Bronchial epithelial cell (primary cell): ENCODE measurements around the gene SNRNP40. TPM values are rescaled to one million over a fixed set of nuclear protein-coding genes. Genes with fewer than 3 reads are reported as not detected.

Source experiments
- DNase-seq: peaks from one replicate; pipeline ENCODE4 v3.0.0-alpha.2; 2010; ENCODE audit warnings: low read depth
- FAIRE-seq: peaks from 2 replicates; lab custom pipeline; 2011; peaks lifted over from hg19 to GRCh38; lab: Jason Lieb, UNC
- H3K27me3 ChIP-seq: 2 replicates; pipeline ENCODE4 v1.5.1; 2011; ENCODE audit warnings: low read length; ENCODE audit not compliant: control insufficient read depth, insufficient read depth
- H3K36me3 ChIP-seq: 2 replicates; pipeline ENCODE4 v1.5.1; 2011; ENCODE audit warnings: low read length; ENCODE audit not compliant: control insufficient read depth, insufficient read depth
- H3K4me3 ChIP-seq: 2 replicates; pipeline ENCODE4 v1.5.1; 2011; ENCODE audit warnings: mild to moderate bottlenecking, low read depth, low read length, control low read depth
- total RNA-seq: library from RNA; depleted of rRNA; stranded (reverse); fragments of >200 nt; gene quantifications from 2 replicates; pipeline ENCODE4 v1.2.1, GENCODE V29; 2014
- TF ChIP-seq, protein P1 (sequence below): IDR thresholded peaks from 2 replicates; pipeline ENCODE4 v1.5.1; 2011; ENCODE audit warnings: mild to moderate bottlenecking, moderate library complexity, low read length, control low read depth, inconsistent platforms; ENCODE audit not compliant: insufficient read depth, severe bottlenecking

Gene SNRNP40
- 142 and 164 TPM in 2 replicates for total RNA-seq

DNA sequence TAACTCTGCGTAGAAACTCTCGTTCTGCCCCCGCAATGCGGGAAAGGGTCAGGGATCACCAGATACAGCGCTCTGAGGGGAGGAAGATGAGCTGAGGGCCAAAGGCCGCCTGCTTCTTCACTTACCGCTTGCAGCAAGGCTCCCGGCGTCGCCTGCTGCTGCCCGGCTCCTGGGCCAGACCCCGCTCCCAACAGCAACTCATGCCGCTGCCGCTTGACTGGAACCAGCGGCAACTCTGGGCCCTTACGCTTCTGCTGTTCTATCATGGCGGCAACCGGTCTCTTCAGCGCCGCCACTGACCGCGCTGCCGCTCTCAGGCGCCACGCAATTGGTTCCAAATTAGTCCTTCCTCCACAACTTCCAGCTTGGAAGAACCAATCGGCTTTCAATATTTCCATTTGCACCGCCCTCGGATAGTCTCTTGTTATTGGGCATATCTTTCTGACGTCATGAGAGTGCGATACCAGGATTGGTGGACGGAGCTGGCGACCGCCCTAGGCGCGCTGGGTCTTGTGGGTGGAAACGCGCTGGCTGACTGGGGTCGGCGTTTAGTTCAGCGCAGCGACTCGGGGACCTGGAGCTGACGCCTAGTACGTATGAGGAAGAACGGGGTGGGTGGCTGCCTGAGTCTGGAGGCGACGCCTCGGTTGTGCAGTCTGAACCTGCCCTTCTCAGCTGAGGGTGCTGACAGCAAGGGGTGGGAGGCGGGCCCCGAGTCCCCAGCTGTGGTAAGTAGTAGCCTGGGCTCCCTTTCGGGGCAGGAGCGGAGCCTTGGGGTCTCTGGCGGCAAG, at the start of gene SNRNP40, which contains the start of gene ZCCHC17:
Gene SNRNP40 (minus strand): TSS at position 303 of the 791 bp plus-strand sequence. CDS start 37 bp downstream, at position 266.
Gene ZCCHC17 (plus strand): TSS at position 547 of the 791 bp plus-strand sequence. CDS start 13,067 bp downstream, outside the sequence.
- DNase-seq (peak; percentile 100), FAIRE-seq (peak; percentile 68)
- TF ChIP-seq, protein P1, sequence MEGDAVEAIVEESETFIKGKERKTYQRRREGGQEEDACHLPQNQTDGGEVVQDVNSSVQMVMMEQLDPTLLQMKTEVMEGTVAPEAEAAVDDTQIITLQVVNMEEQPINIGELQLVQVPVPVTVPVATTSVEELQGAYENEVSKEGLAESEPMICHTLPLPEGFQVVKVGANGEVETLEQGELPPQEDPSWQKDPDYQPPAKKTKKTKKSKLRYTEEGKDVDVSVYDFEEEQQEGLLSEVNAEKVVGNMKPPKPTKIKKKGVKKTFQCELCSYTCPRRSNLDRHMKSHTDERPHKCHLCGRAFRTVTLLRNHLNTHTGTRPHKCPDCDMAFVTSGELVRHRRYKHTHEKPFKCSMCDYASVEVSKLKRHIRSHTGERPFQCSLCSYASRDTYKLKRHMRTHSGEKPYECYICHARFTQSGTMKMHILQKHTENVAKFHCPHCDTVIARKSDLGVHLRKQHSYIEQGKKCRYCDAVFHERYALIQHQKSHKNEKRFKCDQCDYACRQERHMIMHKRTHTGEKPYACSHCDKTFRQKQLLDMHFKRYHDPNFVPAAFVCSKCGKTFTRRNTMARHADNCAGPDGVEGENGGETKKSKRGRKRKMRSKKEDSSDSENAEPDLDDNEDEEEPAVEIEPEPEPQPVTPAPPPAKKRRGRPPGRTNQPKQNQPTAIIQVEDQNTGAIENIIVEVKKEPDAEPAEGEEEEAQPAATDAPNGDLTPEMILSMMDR, result peak; percentile 24
- Histone ChIP-seq H3K4me3 (peak within 1 kb of the TSS; percentile 80), H3K27me3 (no peaks in the 10 kb centered on the region), H3K36me3 (peaks cover 4% of the 10 kb centered on the region)

DNA sequence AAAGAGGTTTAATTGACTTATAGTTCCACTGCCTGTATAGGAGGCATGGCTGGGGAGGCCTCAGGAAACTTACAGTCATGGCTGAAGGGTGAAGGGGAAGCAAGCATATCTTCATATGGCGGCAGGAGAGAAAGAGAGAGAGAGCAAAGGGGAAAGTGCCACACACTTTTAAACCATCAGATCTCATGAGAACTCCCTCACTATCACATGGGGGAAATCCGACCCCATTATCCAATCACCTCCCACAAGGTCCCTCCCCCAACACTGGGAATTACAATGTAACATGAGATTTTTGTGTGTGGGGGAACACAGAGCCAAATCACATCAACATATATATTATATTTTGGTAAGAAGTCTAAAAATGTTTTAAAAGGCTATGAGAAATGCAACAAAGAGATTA, 49.0 kb upstream of the SNRNP40 start:
- H3K36me3 ChIP-seq, result peaks cover 5% of the 10 kb centered on the region

DNA sequence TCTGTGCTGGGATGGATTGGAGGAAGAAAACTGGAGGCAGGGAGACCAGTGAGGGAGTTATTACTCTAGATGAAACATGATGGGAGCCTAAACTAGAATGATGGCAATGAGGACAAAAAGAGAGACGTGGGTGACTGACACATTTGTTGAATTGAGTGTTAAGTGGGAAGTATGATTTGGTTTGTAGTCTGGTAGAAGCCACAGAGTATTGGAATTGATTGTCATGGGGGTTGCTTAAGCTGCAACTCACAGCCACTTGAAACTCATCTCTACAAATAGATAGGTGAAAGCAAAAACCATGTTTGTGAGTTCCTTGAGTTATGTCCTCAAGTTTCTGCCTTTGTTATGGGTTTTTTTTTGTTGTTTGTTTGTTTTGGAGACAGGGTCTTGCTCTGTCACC, 47.9 kb upstream of the SNRNP40 start:
- Histone ChIP-seq H3K27me3 (no peaks in the 10 kb centered on the region), H3K36me3 (peaks cover 5% of the 10 kb centered on the region)
- no peak for FAIRE-seq

More for the DNA sequence above, 49.0 kb upstream of the SNRNP40 start:
- FAIRE-seq (no peak), DNase-seq (no peak)
- no peaks in the 10 kb centered on the region for H3K27me3 ChIP-seq
- TF ChIP-seq, protein P1, result no peak
- no peak overlapping the region for H3K4me3 ChIP-seq

DNA sequence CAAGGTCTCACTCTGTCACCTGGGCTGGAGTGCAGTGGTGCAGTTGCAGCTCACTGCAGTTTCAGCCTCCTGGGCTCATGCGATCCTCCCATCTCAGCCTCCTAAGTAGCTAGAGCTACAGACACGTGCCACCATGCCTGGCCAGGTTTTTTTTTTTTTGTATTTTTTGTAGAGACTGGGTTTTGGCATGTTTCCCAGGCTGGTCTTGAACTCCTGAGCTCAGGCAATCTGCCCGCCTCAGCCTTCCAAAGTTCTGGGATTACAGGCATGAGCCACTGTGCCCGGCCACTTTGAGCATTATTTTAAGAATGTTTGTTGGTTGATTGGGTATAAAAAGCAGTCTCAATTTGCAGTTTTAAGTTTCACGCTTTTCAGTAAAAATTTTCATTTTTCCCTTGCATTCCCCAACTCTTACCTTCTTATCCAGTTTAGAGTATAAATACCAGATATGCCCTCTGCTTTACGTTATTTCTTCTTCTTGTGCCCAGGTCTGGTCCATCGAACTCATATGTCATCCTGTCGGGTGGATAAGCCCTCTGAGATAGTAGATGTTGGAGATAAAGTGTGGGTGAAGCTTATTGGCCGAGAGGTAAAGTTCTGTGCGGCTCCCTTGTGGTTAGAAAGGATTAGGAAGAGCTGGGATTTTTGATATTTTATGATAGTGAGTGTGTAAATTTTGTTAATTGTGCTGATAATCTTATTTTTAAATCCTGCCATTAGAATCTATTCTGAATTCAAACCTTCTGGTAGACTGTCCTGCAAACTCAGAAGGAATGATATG, 40.3 kb upstream of the SNRNP40 start:
- FAIRE-seq, result no peak
- no peak for DNase-seq
- Histone ChIP-seq H3K4me3 (no peak overlapping the region), H3K27me3 (no peaks in the 10 kb centered on the region), H3K36me3 (peaks cover 1% of the 10 kb centered on the region)
- TF ChIP-seq, protein P1, result no peak

More for the DNA sequence above, 47.9 kb upstream of the SNRNP40 start:
- DNase-seq, result no peak
- no peak overlapping the region for H3K4me3 ChIP-seq
- TF ChIP-seq, protein P1, result no peak

DNA sequence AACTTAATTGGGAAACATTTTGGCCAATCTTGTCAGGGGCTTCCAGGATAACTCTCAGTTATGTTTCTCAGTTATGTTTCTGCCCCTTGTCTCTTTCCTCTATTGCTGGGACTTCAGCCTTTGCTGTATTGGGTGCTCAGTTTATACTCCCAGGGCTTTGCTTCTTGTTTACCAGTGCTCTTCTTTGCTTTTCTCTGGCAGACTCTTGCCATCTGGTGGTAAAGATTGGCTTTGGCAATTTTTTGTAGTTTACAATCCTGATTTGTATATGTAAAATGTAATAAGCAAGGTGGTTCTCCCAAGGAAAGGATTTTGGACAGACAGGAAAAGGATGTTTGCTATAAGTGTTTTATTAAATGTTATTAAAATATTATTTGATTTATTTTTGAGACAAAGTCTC, 38.4 kb upstream of the SNRNP40 start:
- Histone ChIP-seq H3K4me3 (no peak overlapping the region), H3K36me3 (peaks cover 1% of the 10 kb centered on the region), H3K27me3 (no peaks in the 10 kb centered on the region)
- DNase-seq, result peak; percentile 53
- FAIRE-seq, result no peak
- TF ChIP-seq, protein P1, result peak; percentile 47
